MG63 (cell line): ENCODE measurements around the gene ANKRD13D. TPM values are rescaled to one million over a fixed set of nuclear protein-coding genes. Genes with fewer than 3 reads are reported as not detected.
"Not testable (repeated sequence)": the region's sequence is repeated elsewhere in the genome, so short reads cannot be mapped to it uniquely, and the experiment has no call there.

ENCODE experiments used
- DNase-seq: peaks from one replicate; pipeline ENCODE4 v3.0.0-alpha.2; 2020
- H3K27me3 ChIP-seq: fragments of 250-450 bp; sonication (Bioruptor Pico); 2 replicates; pipeline ENCODE4 v1.5.1; 2020; ENCODE audit warnings: mild to moderate bottlenecking, moderate library complexity
- H3K36me3 ChIP-seq: fragments of 250-450 bp; sonication (Bioruptor Pico); 2 replicates; pipeline ENCODE4 v1.5.1; 2020; ENCODE audit warnings: mild to moderate bottlenecking, moderate library complexity
- H3K4me3 ChIP-seq: fragments of 250-450 bp; sonication (Bioruptor Pico); 2 replicates; pipeline ENCODE4 v1.5.1; 2020; ENCODE audit warnings: mild to moderate bottlenecking, moderate library complexity
- H3K9me3 ChIP-seq: fragments of 250-450 bp; sonication (Bioruptor Pico); 2 replicates; pipeline ENCODE4 v1.5.1; 2020; ENCODE audit warnings: mild to moderate bottlenecking, moderate library complexity
- total RNA-seq: library from RNA; depleted of rRNA; stranded (reverse); fragments of >200 nt; shearing (Covaris generic); gene quantifications from 2 replicates; pipeline ENCODE4 v1.2.3, GENCODE V29; 2014; ENCODE audit warnings: low replicate concordance

The ANKRD13D gene
- total RNA-seq, 1 experiment from 2014 or later, result 25.8 TPM

DNA sequence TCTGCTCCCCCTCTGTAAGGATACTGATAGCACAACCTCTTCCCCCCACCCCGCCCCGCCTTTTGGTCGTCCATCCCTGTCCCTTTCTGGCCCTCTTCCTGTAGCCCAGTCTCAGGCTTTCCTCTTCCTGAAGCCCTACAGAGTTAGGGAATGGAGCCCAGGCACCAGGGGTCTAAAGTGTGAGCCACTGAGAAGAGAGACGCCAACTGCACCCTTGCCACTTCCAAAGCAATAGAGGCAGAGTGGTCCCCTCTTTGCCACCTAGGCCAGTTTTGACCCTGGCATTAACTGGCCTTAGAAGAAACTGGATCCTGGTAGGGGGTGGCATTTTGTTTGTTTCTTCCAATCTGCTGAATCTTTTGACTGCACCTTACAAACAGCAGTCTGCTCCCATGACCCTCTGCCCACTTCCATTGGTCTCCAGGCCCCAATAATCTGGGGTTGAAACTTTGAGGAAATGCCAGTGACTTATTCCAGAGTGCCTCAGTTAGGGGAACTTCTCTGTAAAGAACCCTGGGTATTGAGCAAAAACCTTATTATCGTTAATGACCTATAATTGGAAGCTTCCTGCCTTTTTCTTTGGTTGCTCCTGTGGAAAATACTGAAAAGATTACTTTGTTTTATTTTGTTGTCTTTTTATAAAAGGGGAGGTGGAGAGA, 32.5 kb upstream of the ANKRD13D start:
- no peak for DNase-seq
- no peaks in the 10 kb centered on the region for H3K9me3 ChIP-seq
- H3K4me3 ChIP-seq, result no peak overlapping the region
- H3K36me3 ChIP-seq, result peaks cover 43% of the 10 kb centered on the region
- no peaks in the 10 kb centered on the region for H3K27me3 ChIP-seq

DNA sequence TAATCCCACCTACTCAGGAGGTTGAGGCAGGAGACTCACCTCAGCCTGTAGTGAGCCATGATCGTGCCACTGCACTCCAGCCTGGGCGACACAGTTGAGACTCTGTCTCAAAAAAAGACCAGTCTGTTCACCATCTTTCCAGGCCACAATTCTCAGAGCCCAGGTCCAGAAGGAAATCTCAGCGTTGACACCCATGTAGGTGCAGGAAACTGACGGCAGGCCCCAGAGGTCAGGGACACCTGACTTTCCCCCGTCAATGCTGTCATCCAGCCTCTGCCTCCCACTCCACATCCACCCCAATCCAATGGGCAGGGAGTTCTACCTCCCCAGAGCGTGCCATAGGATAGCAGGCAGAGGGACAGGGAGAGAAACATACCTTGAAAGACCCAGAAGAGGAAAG, 28.7 kb upstream of the ANKRD13D start:
- no peak for DNase-seq
- Histone ChIP-seq H3K9me3 (no peaks in the 10 kb centered on the region), H3K4me3 (no peak overlapping the region), H3K27me3 (no peaks in the 10 kb centered on the region), H3K36me3 (peaks cover 5% of the 10 kb centered on the region)

DNA sequence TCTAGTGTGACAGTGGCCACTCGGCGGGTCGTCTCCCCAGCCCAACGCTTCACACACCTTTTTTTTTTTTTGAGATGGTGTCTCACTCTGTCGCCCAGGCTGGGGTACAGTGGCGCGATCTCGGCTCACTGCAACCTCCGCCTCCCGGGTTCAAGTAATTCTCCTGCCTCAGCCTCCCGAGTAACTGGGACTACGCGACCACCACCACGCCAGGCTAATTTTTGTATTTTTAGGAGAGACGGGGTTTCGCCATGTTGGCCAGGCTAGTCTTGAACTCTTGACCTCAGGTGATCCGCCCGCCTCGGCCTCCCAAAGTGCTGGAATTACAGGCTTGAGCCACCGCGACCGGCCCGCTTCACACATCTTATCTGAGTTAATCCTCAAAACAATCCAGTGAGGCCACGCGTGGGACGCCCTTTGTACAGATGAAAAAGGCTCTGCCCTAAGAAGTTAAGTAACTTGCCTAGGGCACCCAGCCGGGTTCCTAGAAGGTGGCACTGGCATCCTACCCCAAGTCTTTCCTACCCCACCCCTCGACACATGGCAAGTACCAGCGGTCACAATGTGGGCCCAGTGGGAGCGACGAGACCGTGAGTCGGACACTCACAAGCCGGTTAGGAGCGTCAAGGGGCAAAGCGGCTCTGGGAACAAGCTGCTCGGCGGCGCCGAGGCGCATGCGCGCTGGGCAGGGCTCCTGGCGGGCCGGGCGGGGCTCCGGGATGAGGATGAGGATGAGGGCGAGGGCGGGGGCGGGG, 28.0 kb upstream of the ANKRD13D start:
- H3K36me3 ChIP-seq, H3K4me3 ChIP-seq, H3K27me3 ChIP-seq, H3K9me3 ChIP-seq: not testable (repeated sequence)
- DNase-seq, result peak; percentile 37

DNA sequence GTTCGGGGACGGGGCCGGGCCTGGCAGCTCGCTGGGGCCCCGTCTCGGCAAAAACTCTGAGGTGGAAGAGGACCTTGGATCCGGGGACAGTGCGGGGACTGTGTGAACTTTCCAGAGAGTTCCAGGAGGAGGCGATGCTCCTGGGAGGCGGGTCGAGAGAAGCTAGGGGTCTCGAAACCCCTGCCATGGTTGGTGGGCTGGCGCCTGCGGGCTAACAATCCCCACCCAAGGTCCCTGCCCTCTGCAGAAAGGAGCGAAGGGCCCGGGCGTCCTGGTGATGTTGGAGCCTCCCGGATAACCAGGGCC, 27.5 kb upstream of the ANKRD13D start:
- no peak for DNase-seq
- H3K9me3 ChIP-seq, result no peaks in the 10 kb centered on the region
- H3K36me3 ChIP-seq, result no peaks in the 10 kb centered on the region; the same call in 1 of the 2 replicates
- H3K4me3 ChIP-seq, result no peak overlapping the region
- H3K27me3 ChIP-seq, result no peaks in the 10 kb centered on the region

DNA sequence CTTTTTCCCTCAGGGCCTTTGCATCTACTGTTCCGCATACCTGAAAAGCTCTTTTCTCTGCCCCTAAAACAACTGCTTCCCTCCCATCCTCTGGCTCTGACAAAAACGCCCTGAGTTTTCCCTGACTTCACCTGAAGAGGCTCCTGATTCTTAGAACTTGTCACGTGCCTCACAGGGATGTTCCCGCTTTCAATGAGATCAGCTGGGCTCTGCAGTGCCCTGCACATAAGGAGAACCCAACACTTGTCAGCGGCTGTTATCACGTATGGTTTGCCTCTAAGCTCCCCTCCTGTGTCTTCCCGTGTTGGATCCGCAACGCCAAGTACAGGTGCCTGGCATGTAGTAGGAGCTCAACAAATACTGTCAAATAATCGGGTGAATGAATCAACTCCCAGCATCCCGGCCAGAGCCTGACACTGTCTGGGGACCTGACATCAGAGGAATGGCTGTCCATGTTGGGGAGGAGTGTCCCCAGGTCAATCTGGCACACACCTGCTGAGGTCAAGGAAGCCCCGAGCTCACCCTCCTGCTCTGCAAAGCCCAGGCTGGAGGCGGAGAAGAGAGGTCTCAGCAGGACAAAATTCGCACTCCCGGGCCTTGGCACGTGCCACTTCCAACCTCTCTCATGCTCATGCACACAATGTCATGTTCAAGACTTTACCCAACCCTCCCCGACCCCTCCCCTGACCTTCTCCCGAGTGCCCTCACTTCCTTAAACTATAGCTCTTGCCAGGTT, 27.0 kb upstream of the ANKRD13D start:
- H3K4me3 ChIP-seq, result no peak overlapping the region
- no peak for DNase-seq

DNA sequence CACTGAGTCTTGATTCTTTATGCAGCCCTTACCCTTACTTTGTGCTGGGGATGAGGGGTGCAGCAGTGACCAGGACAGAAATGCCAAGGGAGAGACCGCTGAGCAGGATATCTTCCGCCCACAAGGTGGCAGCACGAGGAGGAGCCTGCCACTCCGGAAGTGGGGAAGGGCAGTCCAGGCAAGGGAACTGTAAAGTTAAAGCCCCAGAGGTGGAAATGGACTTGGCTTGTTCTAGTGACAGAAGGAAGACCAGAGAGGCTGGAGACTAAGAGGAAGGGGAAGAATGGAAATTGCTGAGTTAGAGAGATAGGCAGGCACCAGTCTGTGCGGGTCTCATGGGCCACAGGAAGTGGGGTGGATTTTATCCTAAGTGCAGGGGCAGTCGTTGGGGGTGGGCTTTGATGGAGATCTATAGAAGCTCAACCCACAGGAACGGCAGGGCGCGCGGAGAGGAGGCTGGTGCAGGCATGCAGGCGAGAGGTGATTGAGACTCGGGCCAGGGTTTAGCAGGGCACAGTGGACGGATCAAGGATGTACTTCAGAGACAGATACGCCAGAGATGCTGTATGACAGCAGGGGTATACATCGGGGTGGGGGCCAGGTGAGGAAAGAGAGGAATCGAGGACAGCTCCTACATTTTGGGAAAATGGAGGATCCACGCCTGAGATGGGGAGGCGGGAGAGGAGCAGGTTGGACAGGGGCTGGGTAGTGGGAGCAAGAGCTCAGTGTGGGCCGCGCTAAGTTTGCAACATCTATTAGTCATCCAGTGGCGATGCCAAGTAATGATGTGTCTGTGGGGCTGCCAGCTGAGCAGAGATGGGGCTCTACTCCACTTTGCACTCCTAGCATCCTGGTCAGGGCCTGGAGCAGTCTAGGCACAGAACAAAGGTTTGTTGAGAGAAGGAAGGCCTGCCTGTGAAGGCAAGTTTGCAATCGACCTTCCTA, 26.1 kb upstream of the ANKRD13D start:
- Histone ChIP-seq H3K4me3 (no peak overlapping the region), H3K36me3 (peaks cover 5% of the 10 kb centered on the region), H3K27me3 (no peaks in the 10 kb centered on the region), H3K9me3 (no peaks in the 10 kb centered on the region)
- DNase-seq, result peak; percentile 88

More for the DNA sequence above, 27.0 kb upstream of the ANKRD13D start:
- Histone ChIP-seq H3K9me3 (no peaks in the 10 kb centered on the region), H3K36me3 (no peaks in the 10 kb centered on the region), H3K27me3 (no peaks in the 10 kb centered on the region)

DNA sequence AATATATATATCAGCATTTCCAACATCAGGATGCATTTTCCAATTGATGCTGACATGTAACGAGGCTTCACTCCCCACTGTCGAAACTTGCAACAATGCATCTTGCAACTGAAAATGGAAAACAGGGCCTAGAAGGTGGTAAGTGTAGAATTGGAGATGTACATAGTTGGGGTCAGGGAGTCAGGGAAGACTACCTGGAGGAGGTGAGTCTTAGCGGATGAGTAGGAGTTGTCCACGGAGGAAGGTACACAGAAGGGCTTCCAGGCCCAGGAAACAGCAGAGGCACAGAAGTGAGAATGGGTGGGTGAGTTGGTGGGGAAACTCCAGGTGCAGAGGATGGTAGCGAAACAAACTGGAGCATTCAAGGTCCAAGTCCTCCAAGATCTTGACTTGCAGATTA, 24.8 kb upstream of the ANKRD13D start:
- Histone ChIP-seq H3K4me3 (no peak overlapping the region), H3K36me3 (peaks cover 11% of the 10 kb centered on the region), H3K27me3 (no peaks in the 10 kb centered on the region), H3K9me3 (no peaks in the 10 kb centered on the region)
- DNase-seq, result no peak

DNA sequence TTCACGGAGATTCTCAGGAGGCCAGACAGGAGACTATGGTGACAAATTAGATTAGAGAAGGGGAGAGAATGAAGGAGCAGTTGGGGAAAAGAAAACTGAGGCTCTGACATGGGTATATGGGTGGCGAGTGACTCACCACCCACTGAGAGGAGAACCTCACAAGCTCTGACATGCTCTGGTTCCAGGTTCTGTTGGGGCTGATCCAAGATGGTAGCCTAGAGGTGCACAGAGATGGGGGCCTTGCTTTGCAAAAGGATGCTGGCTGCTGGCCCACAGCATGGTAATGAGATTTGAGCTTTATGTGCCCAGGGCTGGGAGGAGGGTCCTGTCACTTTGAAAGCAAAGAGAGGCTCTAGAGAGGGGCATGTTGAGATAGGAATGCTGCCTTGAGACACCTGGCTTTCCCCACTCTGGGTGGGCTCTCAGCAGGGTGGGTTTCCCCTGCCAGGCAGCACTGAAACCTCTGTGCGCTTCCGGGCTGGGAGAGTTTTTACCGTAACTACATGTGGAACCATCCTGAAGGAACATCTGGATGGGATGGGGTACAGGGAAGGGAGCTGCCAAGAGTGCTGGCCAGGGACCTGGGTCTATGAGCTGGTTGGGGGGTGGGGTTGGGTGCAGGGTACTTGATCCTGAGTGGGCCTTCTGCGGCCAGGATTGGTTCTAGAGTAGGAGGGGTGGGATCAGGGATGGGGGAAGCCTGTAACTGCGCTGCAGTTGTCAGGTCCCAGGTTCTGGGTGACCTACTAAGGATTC, 24.0 kb upstream of the ANKRD13D start:
- Histone ChIP-seq H3K36me3 (peaks cover 11% of the 10 kb centered on the region), H3K4me3 (no peak overlapping the region), H3K27me3 (no peaks in the 10 kb centered on the region), H3K9me3 (no peaks in the 10 kb centered on the region)
- no peak for DNase-seq

DNA sequence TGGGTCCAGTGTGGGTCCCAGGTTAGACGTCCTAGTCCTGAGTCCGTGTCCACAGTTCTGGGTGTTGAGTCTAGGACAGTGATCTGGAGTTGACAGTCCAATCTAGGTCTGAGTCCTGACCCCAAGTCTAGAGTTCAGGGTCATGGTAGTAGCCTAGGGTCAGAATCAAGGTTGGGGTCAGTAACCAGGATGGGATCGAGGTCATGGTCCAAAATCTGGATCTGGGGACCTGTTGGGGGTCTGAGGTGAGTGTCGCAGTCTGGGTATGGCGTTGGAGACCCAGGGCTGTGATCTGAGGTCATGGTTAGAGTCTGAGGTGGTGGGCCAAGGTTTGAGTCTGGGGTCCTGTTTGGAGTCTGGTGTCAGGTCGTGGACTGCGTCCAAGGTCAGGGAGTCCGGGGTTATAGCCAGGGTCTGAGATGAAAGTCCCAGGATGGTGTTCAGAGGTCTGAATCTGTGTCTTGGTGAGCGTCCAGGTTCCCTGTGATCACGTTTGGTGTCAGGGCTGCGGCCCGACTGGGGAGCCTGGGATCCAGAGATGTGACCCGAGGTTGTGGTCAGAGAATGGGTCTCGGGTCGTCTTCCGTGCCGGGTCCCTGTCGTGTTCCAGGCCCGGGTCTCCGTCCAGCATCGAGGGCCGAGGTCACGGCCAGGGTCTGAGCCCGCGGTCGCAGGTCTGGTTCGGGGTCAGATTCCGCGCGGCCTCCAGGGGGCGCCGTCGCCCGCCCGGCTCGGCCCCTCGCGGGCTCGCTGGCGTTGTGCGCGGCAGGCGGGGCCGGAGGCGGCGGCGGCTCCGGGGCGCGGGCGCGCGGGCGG, 23.3 kb upstream of the ANKRD13D start:
- peak overlapping the region; percentile 31 for H3K4me3 ChIP-seq
- no peaks in the 10 kb centered on the region for H3K9me3 ChIP-seq
- H3K27me3 ChIP-seq, result no peaks in the 10 kb centered on the region
- H3K36me3 ChIP-seq, result peaks cover 11% of the 10 kb centered on the region
- peak; percentile 70 for DNase-seq

DNA sequence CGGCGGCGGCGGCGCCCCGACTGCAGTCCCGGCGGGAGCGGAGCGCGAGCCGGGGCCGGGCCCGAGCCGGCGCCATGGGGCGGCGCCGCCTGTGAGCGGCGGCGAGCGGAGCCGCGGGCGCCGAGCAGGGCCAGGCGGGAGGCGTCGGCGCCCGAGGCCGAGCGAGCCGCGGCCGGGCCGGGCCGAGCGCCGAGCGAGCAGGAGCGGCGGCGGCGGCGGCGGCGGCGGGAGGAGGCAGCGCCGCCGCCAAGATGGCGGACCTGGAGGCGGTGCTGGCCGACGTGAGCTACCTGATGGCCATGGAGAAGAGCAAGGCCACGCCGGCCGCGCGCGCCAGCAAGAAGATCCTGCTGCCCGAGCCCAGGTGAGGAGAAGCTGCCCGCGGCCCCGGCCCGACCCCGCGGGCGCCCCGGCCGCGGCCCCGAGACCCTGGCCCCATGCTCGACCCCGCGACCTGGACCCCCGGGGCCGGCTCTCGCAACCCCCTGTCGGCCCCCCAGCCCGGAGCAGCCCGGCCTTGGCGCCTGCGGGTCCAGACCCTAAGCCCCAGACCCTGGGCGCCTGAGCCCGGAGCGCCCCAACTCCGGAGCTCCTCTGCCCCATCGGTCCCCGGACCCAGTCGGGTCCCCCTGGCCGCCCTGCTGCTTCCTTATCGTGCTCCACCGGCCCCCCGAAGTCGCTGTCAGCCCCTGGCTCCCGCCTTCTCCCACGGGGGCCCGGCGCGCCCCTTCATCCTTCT, 22.5 kb upstream of the ANKRD13D start, which contains the start of gene GRK2:
TSS of gene GRK2 (plus strand) at position 25 of the 739 bp plus-strand sequence. CDS start at position 252, 227 bp downstream.
- Histone ChIP-seq H3K36me3 (peaks cover 11% of the 10 kb centered on the region), H3K27me3 (no peaks in the 10 kb centered on the region), H3K4me3 (peak within 1 kb of the TSS; percentile 70), H3K9me3 (no peaks in the 10 kb centered on the region)
- no peak for DNase-seq

DNA sequence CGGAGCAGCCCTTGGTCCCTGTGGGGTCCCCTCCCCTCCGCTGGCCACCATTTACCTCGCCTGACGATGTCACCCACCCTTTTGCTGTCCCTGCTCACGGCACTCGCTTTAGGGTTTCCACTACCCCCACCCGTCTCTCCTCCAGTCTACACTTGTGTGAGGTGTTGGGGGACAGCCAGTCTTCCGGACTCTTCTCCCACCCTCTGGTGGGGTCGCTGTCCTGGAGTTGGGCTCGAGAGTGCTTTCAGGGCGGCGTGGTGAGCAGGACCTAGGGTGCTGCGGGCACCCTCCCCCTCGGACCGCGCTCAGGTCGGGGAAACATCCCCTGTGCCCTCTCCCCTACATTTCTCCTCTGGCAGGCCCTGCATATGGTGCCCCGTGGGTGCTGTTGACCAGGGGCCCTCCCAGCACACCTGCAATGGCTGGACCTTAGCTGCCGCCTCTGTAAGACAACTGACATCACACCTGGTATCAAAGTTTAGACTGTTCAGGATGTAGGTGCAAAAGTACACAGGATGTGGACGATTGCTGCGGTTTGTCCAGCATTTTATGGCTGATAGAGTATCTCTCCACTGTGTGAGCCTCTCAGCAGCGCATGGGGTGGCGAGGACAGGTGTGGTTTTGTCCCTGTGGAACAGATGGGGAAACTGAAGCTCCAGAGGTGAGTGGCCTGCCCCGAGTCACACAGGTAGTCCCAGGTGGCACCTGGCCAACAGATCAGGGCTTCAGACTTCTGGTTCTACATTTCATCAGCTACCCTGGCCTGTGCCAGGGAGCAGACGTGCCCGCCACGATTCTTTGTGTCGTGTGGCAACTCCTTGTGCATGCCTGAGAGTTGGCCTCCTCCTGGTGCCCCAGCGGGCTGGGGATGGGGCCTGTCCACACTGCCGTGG, 21.7 kb upstream of the ANKRD13D start:
- Histone ChIP-seq H3K4me3 (peak overlapping the region; percentile 70), H3K27me3 (no peaks in the 10 kb centered on the region), H3K9me3 (no peaks in the 10 kb centered on the region), H3K36me3 (peaks cover 11% of the 10 kb centered on the region)
- DNase-seq, result no peak

DNA sequence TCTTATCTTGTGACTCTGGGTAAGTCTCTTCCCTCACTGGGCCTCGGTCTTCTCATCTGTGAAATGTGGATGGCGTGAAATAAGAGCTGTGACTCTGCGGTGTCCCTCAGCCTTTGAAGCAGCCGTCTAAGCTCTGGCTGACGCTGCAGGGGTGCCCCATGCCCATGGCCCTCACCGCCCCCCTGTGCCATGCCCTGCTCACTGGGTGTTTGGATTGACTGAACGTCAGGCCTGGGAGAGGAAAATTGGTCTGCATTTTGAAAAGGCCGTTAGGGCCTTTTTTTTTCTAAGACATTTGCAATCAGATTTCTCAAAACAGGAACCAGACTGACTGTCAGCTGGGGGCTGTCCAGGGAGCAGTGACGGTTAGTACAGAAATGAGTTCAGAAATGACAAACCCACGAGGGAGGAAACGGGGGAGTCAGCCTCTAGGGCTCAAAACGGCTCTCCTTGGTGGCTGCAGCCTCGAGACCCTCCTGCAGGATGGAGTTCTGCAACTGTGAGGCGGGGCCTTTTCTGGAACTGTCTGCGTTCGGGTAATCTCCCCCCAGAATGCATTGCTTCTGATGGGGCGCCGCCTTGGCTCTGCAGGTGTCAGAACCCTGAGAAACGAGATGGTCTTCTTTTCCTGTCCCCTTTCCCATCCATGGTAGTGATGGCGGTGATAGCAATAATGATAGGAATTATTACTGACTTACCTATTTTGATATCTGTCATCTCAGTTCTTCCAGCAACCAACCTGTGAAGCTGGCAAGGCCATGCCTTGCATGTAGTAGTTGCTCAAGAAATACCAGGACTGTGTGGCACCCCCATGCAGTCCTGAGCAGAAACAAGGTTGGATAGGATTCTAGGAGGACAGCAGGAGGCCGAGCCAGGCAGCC, 20.8 kb upstream of the ANKRD13D start:
- H3K9me3 ChIP-seq, result no peaks in the 10 kb centered on the region
- H3K36me3 ChIP-seq, result peaks cover 11% of the 10 kb centered on the region
- DNase-seq, result no peak
- no peaks in the 10 kb centered on the region for H3K27me3 ChIP-seq
- no peak overlapping the region for H3K4me3 ChIP-seq

DNA sequence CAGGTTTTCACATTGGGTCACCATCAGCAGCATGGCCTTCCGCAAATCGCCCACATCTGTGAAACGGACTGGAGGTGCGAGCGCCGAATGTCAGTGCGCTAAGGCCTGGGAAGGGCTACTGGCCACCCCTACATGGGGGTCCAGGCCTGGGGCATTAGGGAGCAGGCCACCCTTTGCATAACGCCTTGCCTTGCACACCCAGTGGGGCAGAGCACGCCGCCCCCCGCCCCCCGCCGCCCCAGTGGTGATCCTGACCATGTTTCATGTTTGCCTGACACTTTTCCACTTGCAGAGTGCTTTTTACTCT, 20.2 kb upstream of the ANKRD13D start:
- Histone ChIP-seq H3K27me3 (no peaks in the 10 kb centered on the region), H3K9me3 (no peaks in the 10 kb centered on the region), H3K4me3 (no peak overlapping the region), H3K36me3 (peaks cover 11% of the 10 kb centered on the region)
- no peak for DNase-seq
